Limb (tissue), 2 donors: ENCODE results near the gene RPH3AL.
A peak's percentile ranks its signal among the peaks of the same experiment; 100 is the strongest.

ENCODE experiments used
- DNase-seq, 2 donors: peaks; one replicate each; pipeline ENCODE4 v3.0.0-alpha.2; 2016; ENCODE audit errors: extremely low spot score in 2 of 2

The RPH3AL gene

DNA sequence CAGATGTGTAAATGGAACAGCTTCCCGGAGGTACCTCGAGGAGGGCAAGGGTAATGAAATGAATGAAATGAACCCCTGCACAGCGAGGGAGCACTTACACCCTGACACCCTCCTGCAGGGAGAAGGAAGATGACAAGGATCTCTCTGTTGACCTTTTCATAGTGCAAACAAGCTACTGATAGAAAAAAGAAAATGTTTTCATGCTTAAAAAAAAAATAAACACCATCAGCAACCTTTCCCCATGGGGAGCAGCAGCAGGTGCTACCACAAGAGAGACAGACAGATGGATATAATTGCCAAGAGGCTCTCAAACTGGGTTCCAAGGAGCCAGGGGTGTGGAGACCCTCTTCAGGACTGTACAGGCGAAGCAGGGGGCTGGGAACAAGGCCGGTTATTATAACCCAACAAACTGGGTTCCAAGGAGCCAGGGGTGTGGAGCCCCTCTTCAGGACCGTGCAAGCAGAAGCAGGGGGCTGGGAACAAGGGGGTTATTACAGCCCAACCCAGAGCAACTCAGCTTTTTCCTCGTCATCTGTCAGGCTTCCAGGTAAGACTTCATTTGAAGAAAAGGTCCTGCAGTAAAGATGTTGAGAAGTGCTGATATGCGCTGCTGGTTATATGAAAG is 718 bp upstream of the RPH3AL start:
- no peak for DNase-seq

DNA sequence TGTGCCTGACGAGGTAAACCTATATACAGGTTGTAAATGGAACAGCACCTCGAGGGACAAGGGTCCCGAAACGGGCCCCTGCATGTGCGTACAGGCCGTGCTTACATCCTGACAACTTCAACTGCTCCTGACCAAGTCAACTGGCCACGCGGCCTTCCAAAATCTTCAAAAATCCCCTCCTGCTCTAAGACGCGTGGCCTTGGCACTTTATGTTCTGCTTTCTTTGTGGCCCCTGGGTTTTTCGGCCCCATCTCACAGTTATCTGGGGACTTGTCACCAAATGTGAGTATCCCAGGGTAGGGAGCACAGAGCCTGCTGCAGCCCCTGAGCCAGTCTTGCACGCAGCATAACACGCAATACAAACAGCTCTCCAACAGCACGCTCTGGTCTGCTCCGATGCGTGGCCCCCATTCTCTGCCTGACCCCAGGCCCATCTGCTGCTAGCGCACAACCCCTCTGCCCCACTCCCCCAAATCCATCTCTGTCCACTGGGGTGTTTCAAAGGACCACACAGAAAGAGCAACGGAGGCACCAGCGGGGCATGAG is 659 bp downstream of the RPH3AL start:
- DNase-seq, result no peak

GRCh38 chr17:351449-351738 is 1.2 kb downstream of the RPH3AL start:
- no peak for DNase-seq

DNA sequence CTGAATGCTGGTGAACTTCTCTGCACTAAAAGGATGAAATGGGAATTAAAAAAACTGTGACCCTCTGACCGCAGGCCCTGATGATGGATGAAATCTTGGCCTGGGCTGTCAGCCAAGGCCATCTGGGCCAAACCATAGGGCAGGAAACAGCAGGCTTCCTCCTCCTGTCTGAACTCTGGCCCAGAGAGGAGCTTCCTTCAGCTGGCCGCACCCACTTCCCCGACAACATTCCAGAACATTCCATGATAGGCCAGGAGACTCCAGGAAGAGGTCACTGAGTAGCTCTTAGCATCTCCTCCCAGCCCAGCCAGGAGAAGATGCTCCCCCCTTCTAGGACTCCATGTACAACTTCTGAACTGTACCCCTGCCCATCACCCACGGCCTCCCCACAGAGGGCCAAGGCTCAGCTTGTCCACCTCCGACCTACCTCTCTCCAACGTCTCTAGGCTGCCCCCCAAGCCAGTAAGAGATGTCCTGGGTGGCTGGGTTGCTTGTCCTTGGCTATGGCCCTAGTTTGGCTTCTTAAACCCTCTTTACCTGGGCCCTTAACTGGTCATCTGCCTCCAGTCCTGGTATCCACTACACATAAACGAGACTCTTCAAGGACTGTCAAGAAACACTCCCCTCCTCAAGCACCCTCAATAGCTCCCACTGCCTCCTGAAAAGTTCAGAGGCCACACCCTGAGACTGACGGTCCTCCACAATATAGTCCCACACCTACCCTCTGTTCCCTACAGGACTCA is 1.7 kb downstream of the RPH3AL start:
- peak in 1 of 2 donors; percentile 39 for DNase-seq

DNA sequence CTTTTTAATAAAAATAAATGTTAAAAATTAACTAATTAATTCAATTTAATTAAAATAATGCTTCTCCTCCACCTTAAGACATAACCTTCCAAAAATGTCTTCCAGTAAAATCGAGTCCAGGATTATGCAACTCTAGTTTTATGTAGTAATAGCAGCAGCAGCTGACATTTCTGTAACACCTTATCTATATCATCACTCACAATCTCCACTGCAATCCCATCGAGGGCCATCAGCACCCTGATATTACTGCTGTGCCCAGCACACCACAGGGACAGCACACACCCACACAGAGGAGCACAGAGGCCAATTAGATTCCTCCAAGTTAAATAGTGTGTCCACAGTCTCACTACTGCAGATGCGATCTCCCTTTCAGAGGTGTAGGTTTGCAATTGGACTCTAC is 2.9 kb downstream of the RPH3AL start:
- DNase-seq, result no peak

DNA sequence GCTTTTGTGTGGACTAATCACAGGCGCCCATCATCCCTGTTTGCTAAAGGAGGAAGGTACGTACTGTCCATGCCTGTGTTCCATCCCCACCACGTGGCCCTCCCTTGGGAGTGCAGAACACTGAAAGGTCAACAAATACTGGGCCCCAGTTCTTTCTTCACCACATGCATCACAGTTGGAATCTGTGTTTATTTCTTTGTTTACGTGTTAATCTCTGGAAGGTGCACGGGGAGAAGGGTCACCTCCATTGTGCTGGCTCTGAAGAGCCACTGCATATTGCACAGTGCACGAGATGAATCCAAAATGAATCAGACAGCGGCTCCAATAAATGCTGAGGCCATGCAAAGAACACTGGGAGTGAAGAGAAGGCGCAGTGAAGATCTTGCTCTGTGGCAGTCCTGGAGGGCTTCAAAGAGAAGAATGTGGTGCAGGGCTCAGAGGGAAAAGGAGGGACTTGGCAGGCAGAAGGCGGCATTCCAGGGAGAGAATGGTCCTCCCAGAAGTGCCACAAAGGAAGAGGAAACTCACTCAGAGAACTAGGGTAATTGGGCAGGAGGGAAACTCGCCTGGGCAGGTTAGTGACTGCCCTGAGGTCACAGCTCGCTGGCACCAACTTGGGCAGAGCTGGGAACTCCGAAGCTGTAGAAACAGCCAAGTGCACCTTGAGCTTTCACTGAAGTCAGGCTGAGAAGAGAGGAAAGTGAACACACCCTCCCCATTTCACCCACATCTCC is 3.7 kb downstream of the RPH3AL start:
- no peak for DNase-seq

DNA sequence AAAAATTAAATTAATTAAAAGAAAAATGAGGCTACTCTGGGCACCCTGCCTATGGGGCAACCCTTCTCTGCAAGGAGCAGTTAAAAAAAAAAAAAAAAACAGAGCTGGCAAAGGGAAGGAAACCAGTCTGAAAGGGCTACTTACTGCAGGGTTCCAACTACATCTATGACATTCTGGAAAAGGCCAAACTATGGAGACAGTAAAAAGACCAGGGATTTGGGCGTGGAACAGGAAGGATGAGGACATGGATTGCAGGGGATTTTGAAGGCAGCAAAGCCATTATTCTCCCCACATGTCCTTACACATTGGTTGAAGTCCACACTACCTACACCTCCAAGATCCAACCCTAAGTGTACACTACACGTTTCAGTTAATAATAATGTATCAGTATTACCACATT is 4.6 kb downstream of the RPH3AL start:
- no peak for DNase-seq

- no peak for DNase-seq
These were observed 5.2 kb downstream of the RPH3AL start for GRCh38 chr17:347309-347899.

DNA sequence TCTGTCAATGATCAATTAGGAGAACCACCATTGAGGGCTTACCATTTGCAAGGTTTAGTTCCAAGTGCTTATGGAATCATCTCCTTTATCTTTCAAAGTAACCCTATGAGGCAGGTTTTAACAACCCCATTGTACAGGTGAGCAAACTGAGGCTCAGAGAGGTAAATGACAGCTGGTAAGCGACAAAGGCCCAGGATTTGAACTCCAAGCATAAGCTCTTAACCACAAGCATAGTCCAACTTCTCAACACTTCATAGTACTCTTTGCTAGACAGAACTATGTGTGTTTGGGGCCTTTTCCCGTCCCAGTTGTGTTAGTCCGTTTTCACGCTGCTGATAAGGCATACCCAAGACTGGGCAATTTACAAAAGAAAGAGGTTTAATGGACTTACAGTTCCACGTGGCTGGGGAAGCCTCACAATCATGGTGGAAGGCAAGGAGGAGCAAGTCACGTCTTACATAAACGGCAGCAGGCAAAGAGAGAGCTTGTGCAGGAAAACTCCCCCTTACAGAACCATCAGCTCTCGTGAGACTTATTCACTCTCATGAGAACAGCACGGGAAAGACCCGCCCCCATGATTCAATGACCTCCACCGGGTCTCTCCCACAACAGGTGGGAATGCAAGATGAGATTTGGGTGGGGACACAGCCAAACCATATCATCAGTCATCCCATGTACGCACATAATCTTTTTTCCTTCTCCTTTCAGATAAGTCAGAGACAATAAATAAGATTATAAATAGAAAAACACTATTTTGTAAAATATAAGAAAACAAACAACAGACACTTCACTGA is 6.4 kb downstream of the RPH3AL start:
- DNase-seq, result no peak

GRCh38 chr17:345261-345660 is 7.3 kb downstream of the RPH3AL start:
- no peak for DNase-seq

GRCh38 chr17:343875-344752 is 8.5 kb downstream of the RPH3AL start:
- DNase-seq, result no peak

GRCh38 chr17:343211-343610 is 9.4 kb downstream of the RPH3AL start:
- no peak for DNase-seq

DNA sequence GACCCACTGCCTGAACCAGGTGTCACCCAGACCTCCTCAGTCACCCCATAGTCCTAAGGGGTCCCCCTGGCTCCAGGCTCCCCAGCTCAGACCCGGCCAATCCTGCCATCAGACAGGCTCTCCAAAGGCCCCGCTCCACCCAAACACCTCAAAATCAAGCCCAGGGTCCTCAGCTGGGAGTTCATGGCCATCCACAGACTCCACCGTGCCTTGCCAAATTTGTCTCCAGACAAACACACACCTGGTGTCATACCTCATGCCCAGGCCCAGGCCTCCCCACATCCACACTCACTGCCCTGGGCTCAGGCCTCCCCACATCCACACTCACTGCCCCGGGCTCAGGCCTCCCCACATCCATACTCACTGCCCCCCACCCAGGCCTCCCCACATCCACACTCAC is 12.5 kb downstream of the RPH3AL start:
- DNase-seq, result no peak

DNA sequence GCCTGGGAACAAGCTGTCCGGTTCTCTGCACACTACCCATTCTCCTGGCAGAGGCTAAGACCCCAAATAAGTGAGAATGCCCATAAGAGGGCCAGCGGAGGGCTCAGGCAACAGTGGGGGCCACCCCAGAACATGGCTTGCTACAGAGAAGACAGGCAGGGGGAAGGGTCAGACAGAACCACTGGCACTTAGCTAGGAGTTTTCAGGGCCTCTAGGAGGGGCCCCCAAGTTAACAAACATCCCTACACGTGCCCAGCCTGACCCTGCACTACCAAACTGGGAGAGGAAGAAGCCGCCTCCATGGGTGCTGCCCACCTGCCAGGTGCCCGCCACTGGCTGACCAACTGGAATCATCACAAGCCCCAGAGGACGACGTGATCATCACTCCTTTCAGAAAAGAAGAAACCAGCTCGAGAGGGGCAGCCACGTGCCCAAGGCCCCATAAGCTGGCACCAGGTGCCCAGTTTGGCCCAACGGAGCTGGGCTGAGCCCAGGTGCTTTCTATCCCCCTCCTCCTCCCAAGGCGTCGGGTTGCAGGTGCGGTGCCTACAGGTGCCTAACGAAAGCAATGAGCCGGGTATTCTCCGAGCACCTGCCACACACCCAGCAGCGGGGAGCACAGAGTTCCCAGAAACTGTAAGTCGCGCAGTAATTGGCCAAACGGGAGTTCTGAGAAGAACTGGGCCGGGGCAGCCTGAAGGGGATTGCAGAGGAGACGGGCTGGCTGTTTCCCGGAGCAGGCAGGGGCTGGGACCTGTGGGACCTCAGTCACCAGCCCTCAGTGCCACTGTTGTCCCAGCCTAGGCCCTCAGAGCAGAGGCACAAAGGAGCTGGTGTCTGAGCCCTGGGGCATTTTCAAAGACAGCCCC is 13.2 kb downstream of the RPH3AL start:
- no peak for DNase-seq

GRCh38 chr17:338442-339192 is 14.0 kb downstream of the RPH3AL start:
- DNase-seq, result no peak

- DNase-seq, result no peak
These were observed 14.7 kb downstream of the RPH3AL start for GRCh38 chr17:337866-338265.

DNA sequence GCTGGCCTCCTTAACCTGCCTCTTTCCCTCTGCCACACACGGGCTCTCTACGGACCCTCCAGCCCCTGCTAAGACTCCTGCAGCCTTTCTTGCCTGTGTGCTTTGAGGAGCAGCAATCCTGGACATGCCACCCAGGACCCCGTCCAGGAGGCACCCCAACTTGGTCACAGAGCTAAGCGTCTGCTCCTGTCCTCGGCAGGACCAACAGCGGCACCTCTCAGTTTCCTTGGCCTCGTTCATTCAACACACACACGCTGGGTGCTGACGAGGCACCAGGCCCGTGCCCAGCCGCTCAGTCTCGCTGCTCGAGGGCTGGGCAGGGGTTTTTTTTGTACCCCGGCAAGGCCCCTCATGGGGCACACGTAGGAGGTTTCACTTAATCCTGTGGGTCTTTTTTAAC is 15.2 kb downstream of the RPH3AL start:
- DNase-seq, result no peak

DNA sequence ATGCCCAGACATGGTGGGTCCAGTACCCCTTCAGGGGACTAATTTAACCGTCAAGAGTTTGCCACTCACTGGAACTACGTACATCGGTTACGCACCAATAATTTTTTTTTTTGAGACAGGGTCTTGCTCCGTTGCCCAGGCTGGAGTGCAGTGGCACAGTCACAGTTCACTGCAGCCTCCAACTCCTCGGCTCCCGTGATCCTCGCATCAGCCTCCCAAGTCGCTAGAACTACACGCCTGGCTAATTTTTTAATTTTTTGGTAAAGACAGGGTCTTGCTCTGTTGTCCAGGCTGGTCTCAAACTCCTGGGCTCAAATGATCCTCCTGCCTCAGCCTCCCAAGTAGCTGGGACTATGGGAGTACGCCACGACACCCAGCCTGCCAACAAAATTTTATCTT is 15.6 kb downstream of the RPH3AL start:
- DNase-seq, result no peak
